GM23338 (cell line): ENCODE results near the gene CTSW. TPM values are rescaled to one million over a fixed set of nuclear protein-coding genes. Genes with fewer than 3 reads are reported as not detected.

Experiments
- ATAC-seq: fragments of 200-7000 bp; cut with Tn5 transposase; 3 replicates; pipeline ENCODE4 v1.9.1; 2020
- DNase-seq: peaks from one replicate; pipeline ENCODE4 v3.0.0-alpha.2; 2015; ENCODE audit warnings: low spot score
- H2AFZ ChIP-seq: fragments of 200-600 bp; sonication (generic); 2 replicates; pipeline ENCODE4 v1.8.0; 2016; ENCODE audit warnings: antibody characterized with exemption, mild to moderate bottlenecking, moderate library complexity
- H3F3A ChIP-seq: fragments of 200-600 bp; sonication (generic); replicated peaks from 2 replicates; pipeline ENCODE4 v1.8.0; 2017; ENCODE audit warnings: antibody characterized with exemption, mixed run types, low read depth
- H3K27ac ChIP-seq: fragments of 200-600 bp; sonication (generic); 2 replicates; pipeline ENCODE4 v1.6.1; 2016; ENCODE audit warnings: low read depth
- H3K27me3 ChIP-seq: fragments of 200-600 bp; sonication (generic); 2 replicates; pipeline ENCODE4 v1.8.0; 2016; ENCODE audit warnings: mild to moderate bottlenecking, mixed run types, moderate library complexity; ENCODE audit not compliant: insufficient read depth
- H3K36me3 ChIP-seq: fragments of 200-600 bp; sonication (generic); 2 replicates; pipeline ENCODE4 v1.8.0; 2016; ENCODE audit warnings: mild to moderate bottlenecking; ENCODE audit not compliant: insufficient read depth
- H3K4me1 ChIP-seq: fragments of 200-600 bp; sonication (generic); 2 replicates; pipeline ENCODE4 v1.8.0; 2016; ENCODE audit warnings: mild to moderate bottlenecking, moderate library complexity; ENCODE audit not compliant: insufficient read depth
- H3K4me2 ChIP-seq: fragments of 200-600 bp; sonication (generic); 2 replicates; pipeline ENCODE4 v1.7.1; 2017; ENCODE audit warnings: mixed run types
- H3K4me3 ChIP-seq: fragments of 200-600 bp; sonication (generic); 2 replicates; pipeline ENCODE4 v1.6.1; 2016; ENCODE audit warnings: mixed run types
- H3K79me2 ChIP-seq: fragments of 200-600 bp; sonication (generic); replicated peaks from 2 replicates; pipeline ENCODE4 v1.8.0; 2017; ENCODE audit warnings: mild to moderate bottlenecking; ENCODE audit not compliant: insufficient read depth
- H3K9me2 ChIP-seq: fragments of 200-600 bp; sonication (generic); 2 replicates; pipeline ENCODE4 v1.8.0; 2017; ENCODE audit not compliant: insufficient read depth
- H4K20me1 ChIP-seq: fragments of 200-600 bp; sonication (generic); replicated peaks from 2 replicates; pipeline ENCODE4 v1.8.0; 2017; ENCODE audit warnings: mild to moderate bottlenecking; ENCODE audit not compliant: insufficient read depth
- H3K27ac Mint-ChIP-seq: 2 replicates; pipeline ENCODE4 v1.8.0; 2020; ENCODE audit warnings: inconsistent platforms, mild to moderate bottlenecking, moderate library complexity, mixed read lengths
- H3K27me3 Mint-ChIP-seq: 3 replicates; pipeline ENCODE4 v1.8.0; 2022; ENCODE audit warnings: low read depth, mild to moderate bottlenecking, moderate library complexity, mixed read lengths, inconsistent platforms; ENCODE audit not compliant: insufficient read depth, poor library complexity
- H3K36me3 Mint-ChIP-seq: 3 replicates; pipeline ENCODE4 v1.8.0; 2021; ENCODE audit warnings: low read depth, mild to moderate bottlenecking, inconsistent platforms, moderate library complexity, mixed read lengths
- H3K4me1 Mint-ChIP-seq: 3 replicates; pipeline ENCODE4 v1.8.0; 2020; ENCODE audit warnings: mild to moderate bottlenecking, inconsistent platforms, mixed read lengths
- H3K4me3 Mint-ChIP-seq: 3 replicates; pipeline ENCODE4 v1.8.0; 2021; ENCODE audit warnings: moderate library complexity, mild to moderate bottlenecking, inconsistent platforms, mixed read lengths
- H3K9me3 Mint-ChIP-seq: 3 replicates; pipeline ENCODE4 v1.8.0; 2020; ENCODE audit warnings: moderate library complexity, mild to moderate bottlenecking, inconsistent platforms, mixed read lengths
- CREB1 ChIP-seq: fragments of 250-450 bp; sonication (Bioruptor Pico); IDR thresholded peaks from 2 replicates; pipeline ENCODE4 v1.5.0; 2020; ENCODE audit warnings: low read depth, mild to moderate bottlenecking, moderate library complexity
- EZH2 ChIP-seq: fragments of 200-600 bp; sonication (generic); IDR thresholded peaks from one replicate; pipeline ENCODE4 v1.8.0; 2017; ENCODE audit warnings: antibody characterized with exemption, mild to moderate bottlenecking, low read depth; ENCODE audit not compliant: unreplicated experiment
- EZH2phosphoT487 ChIP-seq: fragments of 200-600 bp; sonication (generic); IDR thresholded peaks from one replicate; pipeline ENCODE4 v1.8.1; 2018; ENCODE audit warnings: antibody characterized with exemption; ENCODE audit not compliant: unreplicated experiment
- JUNB ChIP-seq: IDR thresholded peaks from one replicate; pipeline ENCODE4 v1.6.1; 2016; ENCODE audit warnings: antibody characterized with exemption; ENCODE audit not compliant: unreplicated experiment
- NANOG ChIP-seq: IDR thresholded peaks from 2 replicates; pipeline ENCODE4 v1.6.1; 2016; ENCODE audit warnings: antibody characterized with exemption, borderline replicate concordance
- POLR2AphosphoS5 ChIP-seq: IDR thresholded peaks from 2 replicates; pipeline ENCODE4 v1.6.1; 2016; ENCODE audit warnings: antibody characterized with exemption, low read depth
- STAT1 ChIP-seq: IDR thresholded peaks from one replicate; pipeline ENCODE4 v1.6.1; 2016; ENCODE audit warnings: antibody characterized with exemption; ENCODE audit not compliant: unreplicated experiment
- ZNF114 ChIP-seq: fragments of 250-450 bp; sonication (Bioruptor Pico); IDR thresholded peaks from 2 replicates; pipeline ENCODE4 v1.5.0; 2020; ENCODE audit warnings: mild to moderate bottlenecking, moderate library complexity
- ZNF331 ChIP-seq: fragments of 250-450 bp; sonication (Bioruptor Pico); IDR thresholded peaks from 2 replicates; pipeline ENCODE4 v1.5.0; 2020; ENCODE audit warnings: low read depth, mild to moderate bottlenecking, moderate library complexity
- polyA plus RNA-seq: library from polyadenylated mRNA; unstranded; fragments of >200 nt; fragmentation: Nextera tagmentation; extraction: Ambion mirVana; gene quantifications from 2 replicates; pipeline ENCODE4 v1.2.1, GENCODE V29; 2016
- total RNA-seq: library from RNA; depleted of rRNA; stranded (reverse); fragments of >200 nt; shearing (Covaris generic); gene quantifications from 2 replicates; pipeline ENCODE4 v1.2.3, GENCODE V29; 2014
- TF ChIP-seq, protein P1 (sequence below): IDR thresholded peaks from one replicate; pipeline ENCODE4 v1.6.1; 2018; ENCODE audit warnings: antibody characterized with exemption; ENCODE audit not compliant: unreplicated experiment
- TF ChIP-seq, protein P2 (sequence below): IDR thresholded peaks from 2 replicates; pipeline ENCODE4 v1.6.1; 2016; ENCODE audit warnings: antibody characterized with exemption
- TF ChIP-seq, protein P3 (sequence below), 2 experiments: fragments of 200-600 bp in 1 of 2; sonication (generic) in 1 of 2; conservative IDR thresholded peaks; 2 replicates each; pipeline versions ENCODE4 v1.5.1 to v1.6.1; 2016 to 2017; ENCODE audit warnings: antibody characterized with exemption in 2 of 2, low read depth in 2 of 2, mild to moderate bottlenecking in 2 of 2, moderate library complexity in 1 of 2

The CTSW gene
- total and polyA plus RNA-seq, 2 experiments from 2014 or later: not detected

DNA sequence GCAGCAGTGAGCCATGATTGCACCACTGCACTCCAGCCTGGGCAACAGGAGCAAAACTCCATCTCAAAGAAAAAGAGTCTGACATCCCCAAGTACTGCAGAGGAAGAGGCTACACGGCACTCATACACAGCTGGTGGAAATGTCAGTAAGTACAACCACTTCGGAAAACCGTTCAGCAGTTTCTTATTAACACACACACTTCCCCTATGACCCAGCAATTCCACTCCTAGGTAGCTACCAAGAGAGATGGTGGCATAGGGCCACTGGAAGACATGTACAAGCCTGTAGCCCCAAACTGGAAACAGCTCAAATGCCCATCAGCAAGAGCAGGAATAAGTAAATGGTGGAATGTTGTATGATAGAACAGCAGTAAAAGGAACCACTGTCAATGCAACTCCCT, 42.9 kb downstream of the CTSW start:
- Histone ChIP-seq H3K4me3 (no peak overlapping the region), H3K4me2 (no peak overlapping the region), H3F3A (0 out of 2 replicates have a peak, but pooled peaks cover 4% of the 10 kb centered on the region), H3K27ac (no peak overlapping the region), H3K36me3 (no peaks in the 10 kb centered on the region; the same call in 1 of the 2 replicates), H3K4me1 (peaks cover 8% of the 10 kb centered on the region; the same call in 1 of the 2 replicates), H3K27me3 (no peaks in the 10 kb centered on the region), H3K9me2 (no peaks in the 10 kb centered on the region), H2AFZ (no peak overlapping the region), H4K20me1 (no peaks in the 10 kb centered on the region), H3K79me2 (peaks cover 7% of the 10 kb centered on the region)
- Mint-ChIP-seq H3K36me3 (peaks cover 18% of the 10 kb centered on the region), H3K9me3 (no peaks in the 10 kb centered on the region), H3K27ac (no peak overlapping the region), H3K4me1 (peaks cover 4% of the 10 kb centered on the region; the same call in 2 of the 3 replicates), H3K4me3 (no peak overlapping the region), H3K27me3 (peaks cover 7% of the 10 kb centered on the region)
- TF ChIP-seq NANOG (no peak), STAT1 (no peak), ZNF331 (no peak), CREB1 (CRISPR knock-in tag) (no peak), ZNF114 (no peak), EZH2phosphoT487 (no peak), EZH2 (no peak), JUNB (no peak)
- TF ChIP-seq, protein P1, sequence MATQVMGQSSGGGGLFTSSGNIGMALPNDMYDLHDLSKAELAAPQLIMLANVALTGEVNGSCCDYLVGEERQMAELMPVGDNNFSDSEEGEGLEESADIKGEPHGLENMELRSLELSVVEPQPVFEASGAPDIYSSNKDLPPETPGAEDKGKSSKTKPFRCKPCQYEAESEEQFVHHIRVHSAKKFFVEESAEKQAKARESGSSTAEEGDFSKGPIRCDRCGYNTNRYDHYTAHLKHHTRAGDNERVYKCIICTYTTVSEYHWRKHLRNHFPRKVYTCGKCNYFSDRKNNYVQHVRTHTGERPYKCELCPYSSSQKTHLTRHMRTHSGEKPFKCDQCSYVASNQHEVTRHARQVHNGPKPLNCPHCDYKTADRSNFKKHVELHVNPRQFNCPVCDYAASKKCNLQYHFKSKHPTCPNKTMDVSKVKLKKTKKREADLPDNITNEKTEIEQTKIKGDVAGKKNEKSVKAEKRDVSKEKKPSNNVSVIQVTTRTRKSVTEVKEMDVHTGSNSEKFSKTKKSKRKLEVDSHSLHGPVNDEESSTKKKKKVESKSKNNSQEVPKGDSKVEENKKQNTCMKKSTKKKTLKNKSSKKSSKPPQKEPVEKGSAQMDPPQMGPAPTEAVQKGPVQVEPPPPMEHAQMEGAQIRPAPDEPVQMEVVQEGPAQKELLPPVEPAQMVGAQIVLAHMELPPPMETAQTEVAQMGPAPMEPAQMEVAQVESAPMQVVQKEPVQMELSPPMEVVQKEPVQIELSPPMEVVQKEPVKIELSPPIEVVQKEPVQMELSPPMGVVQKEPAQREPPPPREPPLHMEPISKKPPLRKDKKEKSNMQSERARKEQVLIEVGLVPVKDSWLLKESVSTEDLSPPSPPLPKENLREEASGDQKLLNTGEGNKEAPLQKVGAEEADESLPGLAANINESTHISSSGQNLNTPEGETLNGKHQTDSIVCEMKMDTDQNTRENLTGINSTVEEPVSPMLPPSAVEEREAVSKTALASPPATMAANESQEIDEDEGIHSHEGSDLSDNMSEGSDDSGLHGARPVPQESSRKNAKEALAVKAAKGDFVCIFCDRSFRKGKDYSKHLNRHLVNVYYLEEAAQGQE: no peak
- ATAC-seq (no peak), DNase-seq (no peak)

GRCh38 chr11:65925397-65925796, 45.8 kb downstream of the CTSW start:
- no peak overlapping the region for H3K27ac Mint-ChIP-seq
- no peaks in the 10 kb centered on the region for H3K9me3 Mint-ChIP-seq
- no peaks in the 10 kb centered on the region for H3K79me2 ChIP-seq
- no peaks in the 10 kb centered on the region for H3K9me2 ChIP-seq
- ATAC-seq: no peak
- H3K4me3 Mint-ChIP-seq: no peak overlapping the region; the same call in 2 of the 3 replicates
- H3K27ac ChIP-seq: no peak overlapping the region
- no peaks in the 10 kb centered on the region for H3K27me3 ChIP-seq
- no peak overlapping the region for H3K4me3 ChIP-seq
- peaks cover 18% of the 10 kb centered on the region for H3K36me3 Mint-ChIP-seq
- H3K4me1 ChIP-seq: peaks cover 9% of the 10 kb centered on the region; the same call in 1 of the 2 replicates
- no peak overlapping the region for H2AFZ ChIP-seq
- H3K27me3 Mint-ChIP-seq: peaks cover 7% of the 10 kb centered on the region
- H3K4me2 ChIP-seq: no peak overlapping the region
- no peak for DNase-seq
- H3F3A ChIP-seq: no peaks in the 10 kb centered on the region
- H3K36me3 ChIP-seq: no peaks in the 10 kb centered on the region; the same call in 1 of the 2 replicates
- H3K4me1 Mint-ChIP-seq: peaks cover 17% of the 10 kb centered on the region
- no peaks in the 10 kb centered on the region for H4K20me1 ChIP-seq
- TF ChIP-seq CREB1 (CRISPR knock-in tag) (no peak), ZNF114 (no peak), EZH2phosphoT487 (no peak), STAT1 (no peak), EZH2 (no peak), ZNF331 (no peak), JUNB (no peak), POLR2AphosphoS5 (no peak), NANOG (no peak)
- TF ChIP-seq, protein P2, sequence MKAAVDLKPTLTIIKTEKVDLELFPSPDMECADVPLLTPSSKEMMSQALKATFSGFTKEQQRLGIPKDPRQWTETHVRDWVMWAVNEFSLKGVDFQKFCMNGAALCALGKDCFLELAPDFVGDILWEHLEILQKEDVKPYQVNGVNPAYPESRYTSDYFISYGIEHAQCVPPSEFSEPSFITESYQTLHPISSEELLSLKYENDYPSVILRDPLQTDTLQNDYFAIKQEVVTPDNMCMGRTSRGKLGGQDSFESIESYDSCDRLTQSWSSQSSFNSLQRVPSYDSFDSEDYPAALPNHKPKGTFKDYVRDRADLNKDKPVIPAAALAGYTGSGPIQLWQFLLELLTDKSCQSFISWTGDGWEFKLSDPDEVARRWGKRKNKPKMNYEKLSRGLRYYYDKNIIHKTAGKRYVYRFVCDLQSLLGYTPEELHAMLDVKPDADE: no peak
- TF ChIP-seq, protein P3, sequence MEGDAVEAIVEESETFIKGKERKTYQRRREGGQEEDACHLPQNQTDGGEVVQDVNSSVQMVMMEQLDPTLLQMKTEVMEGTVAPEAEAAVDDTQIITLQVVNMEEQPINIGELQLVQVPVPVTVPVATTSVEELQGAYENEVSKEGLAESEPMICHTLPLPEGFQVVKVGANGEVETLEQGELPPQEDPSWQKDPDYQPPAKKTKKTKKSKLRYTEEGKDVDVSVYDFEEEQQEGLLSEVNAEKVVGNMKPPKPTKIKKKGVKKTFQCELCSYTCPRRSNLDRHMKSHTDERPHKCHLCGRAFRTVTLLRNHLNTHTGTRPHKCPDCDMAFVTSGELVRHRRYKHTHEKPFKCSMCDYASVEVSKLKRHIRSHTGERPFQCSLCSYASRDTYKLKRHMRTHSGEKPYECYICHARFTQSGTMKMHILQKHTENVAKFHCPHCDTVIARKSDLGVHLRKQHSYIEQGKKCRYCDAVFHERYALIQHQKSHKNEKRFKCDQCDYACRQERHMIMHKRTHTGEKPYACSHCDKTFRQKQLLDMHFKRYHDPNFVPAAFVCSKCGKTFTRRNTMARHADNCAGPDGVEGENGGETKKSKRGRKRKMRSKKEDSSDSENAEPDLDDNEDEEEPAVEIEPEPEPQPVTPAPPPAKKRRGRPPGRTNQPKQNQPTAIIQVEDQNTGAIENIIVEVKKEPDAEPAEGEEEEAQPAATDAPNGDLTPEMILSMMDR (conservative IDR thresholded peaks at IDR 0.05; ENCODE audit: low read depth in 2 of 2): no peak
- TF ChIP-seq, protein P1: no peak
